DMS53 treated with DMSO at 0.1 percent for 48 hours (cell line): ENCODE data around the gene POLRMT.
"Not testable (repeated sequence)": the region's sequence is repeated elsewhere in the genome, so short reads cannot be mapped to it uniquely, and the experiment has no call there.

Experiments
- DNase-seq: peaks from one replicate; lab custom pipeline; 2025; ENCODE audit not compliant: unreplicated experiment; lab: John Stamatoyannopoulos, UW

The POLRMT gene

GRCh38 chr19:629515-629914 lies 3.8 kb downstream of the POLRMT start:
- DNase-seq = not testable (repeated sequence)

GRCh38 chr19:628168-628567 lies 5.2 kb downstream of the POLRMT start:
- DNase-seq = no peak

GRCh38 chr19:626566-626965 lies 6.8 kb downstream of the POLRMT start:
- not testable (repeated sequence) for DNase-seq

GRCh38 chr19:625257-625656 lies 8.1 kb downstream of the POLRMT start:
- DNase-seq = no peak

GRCh38 chr19:624433-625109 lies 8.8 kb downstream of the POLRMT start:
- DNase-seq = no peak

GRCh38 chr19:623974-624373 lies 9.4 kb downstream of the POLRMT start:
- no peak for DNase-seq

- no peak for DNase-seq
Observed at GRCh38 chr19:623175-623916, 10.0 kb downstream of the POLRMT start.

GRCh38 chr19:622666-623065 lies 10.7 kb downstream of the POLRMT start:
- DNase-seq = no peak

GRCh38 chr19:621819-622218 lies 11.5 kb downstream of the POLRMT start:
- no peak for DNase-seq

GRCh38 chr19:621191-621590 lies 12.1 kb downstream of the POLRMT start:
- not testable (repeated sequence) for DNase-seq

- no peak for DNase-seq
Observed at GRCh38 chr19:620166-620862, 13.0 kb downstream of the POLRMT start.

- no peak for DNase-seq
Observed at GRCh38 chr19:619286-620002, 13.9 kb downstream of the POLRMT start.

GRCh38 chr19:618674-619285 lies 14.6 kb downstream of the POLRMT start:
- DNase-seq = no peak

GRCh38 chr19:618247-618619 lies 15.1 kb downstream of the POLRMT start:
- no peak for DNase-seq

GRCh38 chr19:617551-618246 lies 15.6 kb downstream of the POLRMT start:
- no peak for DNase-seq

- no peak for DNase-seq
Observed at GRCh38 chr19:616747-617526, 16.4 kb downstream of the POLRMT start.

GRCh38 chr19:616062-616700 lies 17.2 kb downstream of the POLRMT start:
- DNase-seq = no peak

- peak; percentile 10 for DNase-seq
Observed at GRCh38 chr19:615619-616018, 17.7 kb downstream of the POLRMT start.
